Measurements from ENCODE around the gene STX8.

DNA sequence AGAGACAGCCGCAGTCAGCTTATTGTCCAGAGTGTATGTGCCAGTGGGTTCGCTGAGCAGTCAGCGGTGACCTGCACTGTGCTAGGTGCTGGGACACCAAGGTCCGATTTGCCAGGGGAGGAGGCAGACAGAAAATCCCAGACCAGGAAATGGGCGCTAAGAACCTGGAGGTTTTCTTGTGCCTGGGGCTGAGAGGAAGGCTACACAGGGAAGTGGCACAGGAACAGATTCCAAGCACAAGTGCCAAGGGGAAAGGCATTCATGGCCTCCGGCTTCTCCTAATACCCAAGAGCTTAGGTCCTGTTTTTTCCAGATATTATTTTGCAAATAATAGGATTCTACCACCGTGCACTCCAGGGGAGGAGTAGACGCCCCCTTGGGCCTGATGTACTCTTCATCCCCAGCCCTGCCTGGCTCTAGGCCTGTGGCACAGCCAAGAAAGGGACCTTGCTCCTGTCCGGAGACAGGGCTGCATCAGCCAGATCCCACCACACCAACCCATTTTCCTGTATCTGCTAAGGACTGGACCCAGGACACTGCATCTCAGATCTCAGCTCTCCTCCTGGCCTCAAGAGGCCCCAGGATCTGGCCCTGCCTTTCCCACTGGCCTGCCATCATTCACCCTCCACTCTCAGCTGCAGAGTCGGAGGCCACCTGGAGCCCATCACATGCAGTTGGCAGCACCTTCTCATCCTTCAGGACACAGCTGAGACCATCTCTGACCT, 367.1 kb downstream of the STX8 start:
- no peak for TF ChIP-seq TSHZ2 (CRISPR knock-in tag; IDR thresholded peaks at IDR 0.05)
- no peak for TF ChIP-seq ZNF8 (CRISPR knock-in tag; IDR thresholded peaks at IDR 0.05)
- no peak for TF ChIP-seq PPARA (CRISPR knock-in tag; IDR thresholded peaks at IDR 0.05; ENCODE audit: borderline replicate concordance)
- TF ChIP-seq, protein P1, sequence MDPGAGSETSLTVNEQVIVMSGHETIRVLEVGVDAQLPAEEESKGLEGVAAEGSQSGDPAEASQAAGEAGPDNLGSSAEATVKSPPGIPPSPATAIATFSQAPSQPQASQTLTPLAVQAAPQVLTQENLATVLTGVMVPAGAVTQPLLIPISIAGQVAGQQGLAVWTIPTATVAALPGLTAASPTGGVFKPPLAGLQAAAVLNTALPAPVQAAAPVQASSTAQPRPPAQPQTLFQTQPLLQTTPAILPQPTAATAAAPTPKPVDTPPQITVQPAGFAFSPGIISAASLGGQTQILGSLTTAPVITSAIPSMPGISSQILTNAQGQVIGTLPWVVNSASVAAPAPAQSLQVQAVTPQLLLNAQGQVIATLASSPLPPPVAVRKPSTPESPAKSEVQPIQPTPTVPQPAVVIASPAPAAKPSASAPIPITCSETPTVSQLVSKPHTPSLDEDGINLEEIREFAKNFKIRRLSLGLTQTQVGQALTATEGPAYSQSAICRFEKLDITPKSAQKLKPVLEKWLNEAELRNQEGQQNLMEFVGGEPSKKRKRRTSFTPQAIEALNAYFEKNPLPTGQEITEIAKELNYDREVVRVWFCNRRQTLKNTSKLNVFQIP (CRISPR knock-in tag; IDR thresholded peaks at IDR 0.05; ENCODE audit: borderline replicate concordance, low read depth): no peak
- TF ChIP-seq, protein P2, sequence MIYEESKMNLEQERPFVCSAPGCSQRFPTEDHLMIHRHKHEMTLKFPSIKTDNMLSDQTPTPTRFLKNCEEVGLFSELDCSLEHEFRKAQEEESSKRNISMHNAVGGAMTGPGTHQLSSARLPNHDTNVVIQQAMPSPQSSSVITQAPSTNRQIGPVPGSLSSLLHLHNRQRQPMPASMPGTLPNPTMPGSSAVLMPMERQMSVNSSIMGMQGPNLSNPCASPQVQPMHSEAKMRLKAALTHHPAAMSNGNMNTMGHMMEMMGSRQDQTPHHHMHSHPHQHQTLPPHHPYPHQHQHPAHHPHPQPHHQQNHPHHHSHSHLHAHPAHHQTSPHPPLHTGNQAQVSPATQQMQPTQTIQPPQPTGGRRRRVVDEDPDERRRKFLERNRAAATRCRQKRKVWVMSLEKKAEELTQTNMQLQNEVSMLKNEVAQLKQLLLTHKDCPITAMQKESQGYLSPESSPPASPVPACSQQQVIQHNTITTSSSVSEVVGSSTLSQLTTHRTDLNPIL (CRISPR knock-in tag; IDR thresholded peaks at IDR 0.05; ENCODE audit: low read depth): no peak
- no peak for TF ChIP-seq SNAI2 (CRISPR knock-in tag; IDR thresholded peaks at IDR 0.05)
- TF ChIP-seq CSDC2 (CRISPR knock-in tag; IDR thresholded peaks at IDR 0.05): no peak
- no peak for TF ChIP-seq ZNF565 (CRISPR knock-in tag; conservative IDR thresholded peaks at IDR 0.05; ENCODE audit: low read depth)
- TF ChIP-seq RARB (CRISPR knock-in tag; IDR thresholded peaks at IDR 0.05): no peak
- no peak for TF ChIP-seq ZFP30 (CRISPR knock-in tag; IDR thresholded peaks at IDR 0.05)
- no peak for TF ChIP-seq ZNF70 (CRISPR knock-in tag; IDR thresholded peaks at IDR 0.05)
- TF ChIP-seq ARNTL (CRISPR knock-in tag; IDR thresholded peaks at IDR 0.05; ENCODE audit: borderline replicate concordance, low read depth): no peak
- no peak for TF ChIP-seq ZFP3 (CRISPR knock-in tag; IDR thresholded peaks at IDR 0.05)
- TF ChIP-seq GLIS3 (CRISPR knock-in tag; IDR thresholded peaks at IDR 0.05): no peak
